Large intestine (tissue), 3 donors: ENCODE measurements around the gene FZR1. TPM values are rescaled to one million over a fixed set of nuclear protein-coding genes. Genes with fewer than 3 reads are reported as not detected.
"Not testable (repeated sequence)": the region's sequence is repeated elsewhere in the genome, so short reads cannot be mapped to it uniquely, and the experiment has no call there.

Source experiments
- DNase-seq, 2 donors: peaks; one replicate each; pipeline versions ENCODE4 v3.0.0 to v3.0.0-alpha.2; 2013
- H3K27ac ChIP-seq: one replicate; pipeline ENCODE4 v1.5.1; 2013; ENCODE audit warnings: low read length
- H3K27me3 ChIP-seq: 2 replicates; pipeline ENCODE4 v1.6.1; 2013; ENCODE audit warnings: low read length; ENCODE audit not compliant: control insufficient read depth, insufficient read depth
- H3K36me3 ChIP-seq: 2 replicates; pipeline ENCODE4 v1.6.1; 2013; ENCODE audit warnings: low read length; ENCODE audit not compliant: control insufficient read depth, insufficient read depth
- H3K4me1 ChIP-seq: one replicate; pipeline ENCODE4 v1.6.1; 2013; ENCODE audit warnings: low read length; ENCODE audit not compliant: control insufficient read depth, insufficient read depth
- H3K4me3 ChIP-seq: one replicate; pipeline ENCODE4 v1.5.1; 2013; ENCODE audit warnings: low read length
- H3K9me3 ChIP-seq: one replicate; pipeline ENCODE4 v1.6.1; 2013; ENCODE audit warnings: mild to moderate bottlenecking, low read depth, low read length, moderate library complexity; ENCODE audit not compliant: control insufficient read depth
- WGBS: methylation state at CpG from one replicate; pipeline ENCODE4 v1.1.5; 2013; ENCODE audit warnings: low lambda C conversion rate; ENCODE audit not compliant: insufficient coverage; 5-methylcytosine and 5-hydroxymethylcytosine counted together
- polyA plus RNA-seq: library from polyadenylated mRNA; unstranded; fragments of 120-200 nt; gene quantifications from one replicate; pipeline ENCODE4 v1.2.1, GENCODE V29; 2013

FZR1 gene
- polyA plus RNA-seq, 1 donor, result 42.5 TPM

DNA sequence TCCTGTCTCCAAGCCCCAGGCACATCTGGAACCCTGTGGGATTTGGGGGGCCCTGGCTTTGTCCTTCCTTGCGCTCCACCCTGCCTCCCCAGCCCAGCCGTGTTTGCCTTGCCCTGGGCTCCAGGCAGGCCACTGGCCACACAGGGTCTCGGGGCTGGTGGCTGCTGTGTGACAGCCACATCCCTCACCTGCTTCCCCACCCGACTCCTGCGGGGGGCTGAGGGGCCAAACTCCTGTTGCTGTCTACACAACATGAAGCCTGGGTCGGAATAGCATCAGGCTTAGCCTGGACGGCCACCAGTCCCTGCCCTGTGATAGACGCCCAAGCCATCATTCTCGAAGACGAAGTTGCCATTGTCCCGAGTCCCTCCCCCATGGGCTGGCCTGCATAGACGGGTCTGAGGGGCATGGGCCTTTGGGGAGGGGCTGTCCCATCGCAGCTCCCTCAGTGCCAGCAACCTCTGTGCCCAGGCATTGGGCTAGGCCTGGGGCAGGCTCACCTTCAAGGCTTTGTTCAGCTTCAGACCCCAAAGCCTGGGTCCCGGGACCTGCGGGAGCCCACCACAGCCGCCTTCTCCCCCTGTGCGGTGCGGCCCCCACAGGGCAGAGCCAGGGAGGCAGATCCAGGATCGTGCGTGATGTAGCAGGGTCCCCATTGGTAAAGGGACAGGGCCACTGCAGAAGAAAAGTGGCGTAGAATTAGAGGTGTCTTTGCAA, 17.4 kb downstream of the FZR1 start:
- Histone ChIP-seq H3K4me3 (no peak overlapping the region), H3K9me3 (peaks cover 2% of the 10 kb centered on the region), H3K27ac (no peak overlapping the region), H3K27me3 (no peaks in the 10 kb centered on the region), H3K4me1 (peaks cover 9% of the 10 kb centered on the region), H3K36me3 (peaks cover 79% of the 10 kb centered on the region)
- WGBS, result no CpG with 5 or more reads among the region's 21 CpGs
- DNase-seq, result no peak

DNA sequence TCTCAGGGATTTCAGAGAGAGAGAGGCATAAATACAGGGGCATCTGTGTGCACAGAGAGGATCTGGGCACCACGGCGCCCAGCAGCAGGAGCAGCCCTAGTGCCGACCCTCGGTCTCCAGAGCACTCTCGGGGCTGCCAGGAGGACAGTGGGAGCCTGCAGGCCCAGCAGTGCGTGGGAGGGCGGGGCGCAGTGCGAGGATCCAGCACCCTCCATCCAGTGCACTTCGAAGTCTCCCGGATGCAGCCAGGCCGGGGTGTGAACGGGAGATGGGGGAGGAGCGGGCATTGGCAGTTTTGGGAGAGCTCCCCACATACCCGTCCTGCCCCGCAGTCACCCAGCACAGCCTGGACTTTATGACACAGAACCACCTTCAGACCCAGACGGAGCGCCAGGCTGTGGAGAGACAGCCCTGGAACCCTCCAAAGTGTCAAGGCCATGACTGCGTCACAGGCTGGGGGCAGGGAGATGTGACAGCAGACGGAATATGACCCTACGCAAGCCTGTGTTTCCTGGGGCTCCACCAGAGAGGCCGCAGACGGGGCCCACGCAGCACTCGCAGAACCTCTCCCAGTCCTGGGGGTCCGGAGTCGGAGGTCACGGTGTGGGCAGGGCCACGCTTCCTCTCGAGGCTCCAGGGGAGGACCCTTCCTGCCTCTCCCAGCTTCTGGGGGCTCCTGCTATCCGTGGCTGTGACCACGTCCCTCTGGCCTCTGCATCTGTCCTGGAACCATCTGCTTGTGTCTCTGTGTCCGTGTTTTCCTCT, 18.1 kb downstream of the FZR1 start:
- Histone ChIP-seq H3K27me3 (no peaks in the 10 kb centered on the region), H3K4me3 (no peak overlapping the region), H3K9me3 (peaks cover 2% of the 10 kb centered on the region), H3K36me3 (peaks cover 75% of the 10 kb centered on the region), H3K4me1 (peaks cover 9% of the 10 kb centered on the region), H3K27ac (no peak overlapping the region)
- no peak for DNase-seq
- 93% methylated on average over 2 of the region's 33 CpGs for WGBS

DNA sequence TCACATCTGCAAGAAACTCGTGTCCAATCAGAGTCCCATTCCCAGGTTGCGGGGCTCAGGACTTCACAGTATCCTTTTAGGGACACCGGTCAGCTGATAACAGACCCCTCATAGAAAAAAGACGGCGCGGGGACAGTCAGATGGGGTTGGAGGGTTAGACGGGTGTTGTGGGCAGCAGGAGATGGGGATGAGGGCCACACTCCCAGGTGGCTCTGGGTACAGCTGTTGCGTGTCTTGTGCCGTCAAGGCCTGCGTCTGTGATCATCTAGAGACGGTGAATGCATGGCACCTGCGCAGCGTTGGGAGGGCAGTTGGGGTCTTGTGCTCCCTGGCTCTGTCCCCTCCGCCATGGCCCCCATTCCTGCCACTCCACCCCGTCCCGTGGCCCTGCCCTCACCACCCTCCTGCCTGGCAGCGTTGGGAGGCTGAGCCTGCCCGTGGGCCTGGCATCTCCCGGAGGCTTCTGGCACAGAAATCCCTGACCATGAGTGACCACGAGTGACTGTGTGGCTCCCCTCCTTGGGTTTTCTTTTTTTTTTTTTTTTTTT, 18.9 kb downstream of the FZR1 start:
- H3K9me3 ChIP-seq, result peaks cover 2% of the 10 kb centered on the region
- peaks cover 8% of the 10 kb centered on the region for H3K4me1 ChIP-seq
- WGBS, result no CpG with 5 or more reads among the region's 20 CpGs
- H3K27ac ChIP-seq, result no peak overlapping the region
- no peaks in the 10 kb centered on the region for H3K27me3 ChIP-seq
- H3K36me3 ChIP-seq, result peaks cover 68% of the 10 kb centered on the region
- no peak overlapping the region for H3K4me3 ChIP-seq
- DNase-seq, result no peak

GRCh38 chr19:3526507-3527237, 20.6 kb downstream of the FZR1 start:
- Histone ChIP-seq H3K27me3 (no peaks in the 10 kb centered on the region), H3K9me3 (peaks cover 2% of the 10 kb centered on the region), H3K4me3 (no peak overlapping the region), H3K4me1 (no peaks in the 10 kb centered on the region), H3K36me3 (peaks cover 73% of the 10 kb centered on the region), H3K27ac (no peak overlapping the region)
- no CpG with 5 or more reads among the region's 28 CpGs for WGBS
- no peak for DNase-seq

- no peak for DNase-seq
- H3K4me3 ChIP-seq, result no peak overlapping the region
- WGBS, result no CpG with 5 or more reads among the region's 21 CpGs
- H3K36me3 ChIP-seq, result peaks cover 77% of the 10 kb centered on the region
- H3K27me3 ChIP-seq, result no peaks in the 10 kb centered on the region
- H3K9me3 ChIP-seq, result peaks cover 2% of the 10 kb centered on the region
- H3K4me1 ChIP-seq, result no peaks in the 10 kb centered on the region
- no peak overlapping the region for H3K27ac ChIP-seq
These were observed 21.3 kb downstream of the FZR1 start for GRCh38 chr19:3527238-3527910.

- WGBS, result no CpG with 5 or more reads among the region's 14 CpGs
- Histone ChIP-seq H3K36me3 (peaks cover 78% of the 10 kb centered on the region), H3K4me3 (no peak overlapping the region), H3K27ac (no peak overlapping the region), H3K4me1 (no peaks in the 10 kb centered on the region), H3K9me3 (peaks cover 4% of the 10 kb centered on the region), H3K27me3 (no peaks in the 10 kb centered on the region)
- DNase-seq, result no peak
These were observed 22.0 kb downstream of the FZR1 start for GRCh38 chr19:3528080-3528479.

- no peaks in the 10 kb centered on the region for H3K4me1 ChIP-seq
- no peak for DNase-seq
- H3K27ac ChIP-seq, result no peak overlapping the region
- peaks cover 4% of the 10 kb centered on the region for H3K9me3 ChIP-seq
- no peaks in the 10 kb centered on the region for H3K27me3 ChIP-seq
- peaks cover 78% of the 10 kb centered on the region for H3K36me3 ChIP-seq
- H3K4me3 ChIP-seq, result no peak overlapping the region
- WGBS, result 95% methylated on average over 17 of the region's 20 CpGs
These were observed 22.6 kb downstream of the FZR1 start for GRCh38 chr19:3528539-3529211.

GRCh38 chr19:3529299-3529698, 23.2 kb downstream of the FZR1 start:
- not testable (repeated sequence) for H3K27me3 ChIP-seq, H3K9me3 ChIP-seq, H3K27ac ChIP-seq, DNase-seq, H3K4me1 ChIP-seq, H3K4me3 ChIP-seq
- H3K36me3 ChIP-seq, result peaks cover 76% of the 10 kb centered on the region
- 80% methylated on average over 2 of the region's 7 CpGs for WGBS

GRCh38 chr19:3530389-3530788, 24.3 kb downstream of the FZR1 start:
- H3K36me3 ChIP-seq, result peaks cover 78% of the 10 kb centered on the region
- 100% methylated on average over 1 of the region's 12 CpGs for WGBS

More at GRCh38 chr19:3530389-3530788, 24.3 kb downstream of the FZR1 start:
- H3K4me1 ChIP-seq, result no peaks in the 10 kb centered on the region
- H3K27me3 ChIP-seq, result no peaks in the 10 kb centered on the region
- no peak for DNase-seq
- H3K9me3 ChIP-seq, result peaks cover 4% of the 10 kb centered on the region
- H3K27ac ChIP-seq, result no peak overlapping the region
- no peak overlapping the region for H3K4me3 ChIP-seq
